ENCODE data around the gene ITIH3.
A peak's percentile ranks its signal among the peaks of the same experiment; 100 is the strongest.

The ITIH3 gene

DNA sequence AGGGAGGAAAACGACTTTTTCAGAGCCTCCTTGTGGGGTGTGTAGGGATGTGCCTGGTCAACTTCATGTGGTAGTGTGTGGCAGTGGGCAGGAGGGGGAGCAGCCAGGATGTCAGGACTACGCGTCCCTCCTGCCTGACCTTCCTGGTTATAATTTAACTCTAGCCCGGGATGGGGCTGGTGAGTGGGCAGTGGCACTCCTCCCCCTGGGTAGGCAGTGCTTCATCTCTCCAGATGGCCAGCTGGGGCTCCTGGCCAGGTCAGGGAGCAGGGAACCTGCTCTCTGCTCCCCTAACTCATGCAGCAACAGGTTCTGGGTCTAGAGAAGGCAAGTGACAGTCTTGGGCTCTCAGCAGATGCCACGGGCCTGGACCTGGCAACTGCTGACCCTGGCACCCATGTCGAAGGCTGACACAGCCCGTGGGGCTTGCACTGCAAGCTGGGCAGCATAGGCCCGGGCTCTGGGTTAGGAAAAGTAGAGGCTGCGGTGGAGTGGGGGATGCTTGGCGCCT is 33.3 kb downstream of the ITIH3 start:
- DNase-seq: no peak

DNA sequence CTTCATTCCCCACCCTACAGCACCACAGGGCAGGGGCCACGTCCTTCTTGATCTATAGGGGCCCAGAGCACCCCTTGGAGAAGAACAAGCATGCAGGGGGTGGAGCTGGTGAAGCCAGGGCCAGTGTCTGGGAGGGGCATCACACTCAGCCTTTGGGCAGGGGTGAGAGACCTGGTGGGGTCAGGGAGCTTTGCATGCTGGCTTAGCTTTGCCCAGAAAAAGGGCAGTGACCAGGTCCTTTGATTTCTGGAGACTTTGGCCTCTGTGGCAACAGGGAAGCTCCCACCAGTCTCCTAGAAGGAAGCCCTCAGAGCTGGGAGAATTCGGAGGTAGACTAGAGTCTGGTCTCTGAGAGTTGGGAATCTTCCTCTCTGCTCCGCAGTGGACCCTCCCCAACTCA is 34.9 kb downstream of the ITIH3 start:
- no peak for DNase-seq

DNA sequence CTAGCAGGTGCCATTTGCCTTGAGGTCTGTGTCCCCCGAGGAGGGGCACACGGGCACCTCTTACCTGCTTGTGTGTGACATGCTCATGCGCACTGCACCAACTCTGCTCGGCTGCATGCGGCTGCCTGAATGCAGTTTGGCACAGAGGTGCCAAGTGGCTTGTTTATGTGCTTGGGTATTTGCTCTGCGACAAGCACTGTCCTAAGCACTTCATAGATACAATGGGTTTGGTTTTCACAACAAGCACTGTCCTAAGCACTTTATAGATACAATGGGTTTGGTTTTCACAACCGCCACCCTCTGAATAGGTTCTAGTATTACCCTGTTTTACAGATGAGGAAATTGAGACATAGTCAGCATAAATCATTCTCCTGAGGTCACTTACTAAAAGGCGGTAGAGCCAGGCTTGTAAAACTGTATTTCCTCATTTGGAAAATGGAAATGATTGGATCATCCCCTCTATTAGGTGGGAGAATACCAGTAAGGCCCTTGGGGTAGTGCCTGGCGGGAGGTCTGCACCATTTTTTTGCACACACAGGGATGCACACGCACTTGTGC is 35.4 kb downstream of the ITIH3 start:
- peak; percentile 82 for DNase-seq

DNA sequence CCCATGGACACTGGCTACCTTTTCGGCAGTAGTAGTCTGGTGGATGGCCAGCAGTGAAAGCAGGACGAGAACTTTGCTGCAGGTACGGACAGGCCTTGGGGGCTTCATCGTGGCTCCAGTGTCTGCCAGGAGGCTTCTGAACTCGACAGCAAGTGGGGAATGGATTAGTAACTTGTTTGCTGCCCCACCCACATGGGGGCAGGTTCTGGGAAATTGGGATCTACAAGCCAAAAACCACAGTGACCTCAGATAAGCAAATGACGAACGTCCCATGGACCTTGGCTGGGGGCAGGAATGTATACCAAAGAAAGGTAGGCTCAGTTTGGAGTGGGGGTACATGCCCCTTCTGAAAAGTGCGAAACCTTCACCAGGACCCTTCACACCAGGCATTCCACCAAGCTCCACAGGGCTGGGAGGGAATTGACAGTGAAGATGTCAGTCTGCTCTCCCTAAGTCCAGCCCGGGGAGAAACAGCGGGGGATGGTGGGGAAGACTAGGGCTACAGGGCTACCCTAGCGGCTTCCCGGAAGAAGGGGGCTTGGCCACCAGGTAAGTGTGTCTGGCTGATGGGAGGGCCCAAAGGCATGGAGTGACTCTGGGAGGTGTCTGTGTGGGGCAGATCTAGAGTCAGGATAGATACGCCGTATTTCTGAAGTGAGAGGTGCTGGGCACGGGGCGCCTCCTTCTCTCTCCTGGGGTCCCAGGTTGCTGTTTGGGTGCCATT is 36.1 kb downstream of the ITIH3 start, which contains the start of gene ITIH4:
Gene ITIH4 (minus strand): TSS at position 138 of the 724 bp plus-strand sequence. CDS start 30 bp downstream, at position 108.
- DNase-seq: no peak

DNA sequence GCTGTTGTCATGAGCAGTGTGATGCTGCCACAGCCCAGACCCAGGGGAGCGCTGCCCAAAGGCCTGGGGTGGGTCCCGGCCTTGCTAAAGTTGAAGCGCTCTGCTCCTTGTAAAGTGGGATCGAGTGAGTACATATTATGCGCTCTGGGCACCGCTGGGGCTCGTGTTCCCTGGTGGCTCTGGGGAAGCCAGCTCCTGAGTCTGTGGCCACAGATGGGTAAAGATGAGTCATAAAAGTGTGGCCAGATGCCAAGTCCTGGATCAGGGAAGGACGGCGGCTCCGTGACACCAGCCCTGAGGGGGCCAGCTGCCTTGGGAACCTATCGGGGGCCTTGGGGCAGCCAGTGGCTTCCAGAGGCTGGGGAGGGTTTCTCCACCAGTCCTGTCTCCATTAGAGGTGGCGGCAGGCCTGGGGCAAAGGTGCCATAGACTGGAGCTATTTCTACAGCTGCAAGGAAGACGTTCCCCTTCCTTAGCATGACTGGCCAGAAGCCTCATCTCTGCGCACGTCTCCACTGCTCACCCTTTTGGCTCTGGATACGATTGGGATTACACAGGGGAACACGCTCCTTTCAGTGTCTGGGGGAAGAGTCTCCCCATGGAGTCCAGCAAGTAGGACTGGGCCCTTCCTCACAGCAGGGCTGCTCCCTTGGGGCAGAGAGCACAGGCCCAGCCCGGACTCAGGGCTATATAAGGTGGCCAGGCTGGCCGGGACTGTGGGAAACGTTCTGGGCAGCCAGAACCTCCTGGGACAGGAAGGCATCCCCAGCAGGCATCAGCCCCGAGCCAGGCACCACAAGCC is 37.1 kb downstream of the ITIH3 start:
- peak; percentile 79 for DNase-seq

DNA sequence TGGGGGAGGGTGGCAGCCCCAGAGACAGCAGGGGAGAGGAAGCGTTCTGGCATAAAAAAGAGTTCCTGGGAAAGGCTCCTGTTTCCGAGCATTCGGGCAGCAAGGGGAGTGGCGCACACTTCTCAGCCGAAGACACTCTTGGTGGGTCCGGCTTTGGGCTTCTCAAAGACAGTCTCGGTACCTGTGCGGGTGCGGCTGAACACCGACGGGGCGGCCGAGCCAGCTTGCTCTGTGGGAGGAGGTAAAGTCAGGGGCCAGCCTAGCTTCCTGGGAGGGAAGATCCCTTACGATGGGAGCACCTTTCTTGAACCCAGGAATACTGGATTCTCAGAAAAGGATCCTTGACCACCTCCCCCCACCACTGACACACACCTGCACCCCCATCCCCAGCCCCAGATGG is 38.6 kb downstream of the ITIH3 start:
- no peak for DNase-seq

DNA sequence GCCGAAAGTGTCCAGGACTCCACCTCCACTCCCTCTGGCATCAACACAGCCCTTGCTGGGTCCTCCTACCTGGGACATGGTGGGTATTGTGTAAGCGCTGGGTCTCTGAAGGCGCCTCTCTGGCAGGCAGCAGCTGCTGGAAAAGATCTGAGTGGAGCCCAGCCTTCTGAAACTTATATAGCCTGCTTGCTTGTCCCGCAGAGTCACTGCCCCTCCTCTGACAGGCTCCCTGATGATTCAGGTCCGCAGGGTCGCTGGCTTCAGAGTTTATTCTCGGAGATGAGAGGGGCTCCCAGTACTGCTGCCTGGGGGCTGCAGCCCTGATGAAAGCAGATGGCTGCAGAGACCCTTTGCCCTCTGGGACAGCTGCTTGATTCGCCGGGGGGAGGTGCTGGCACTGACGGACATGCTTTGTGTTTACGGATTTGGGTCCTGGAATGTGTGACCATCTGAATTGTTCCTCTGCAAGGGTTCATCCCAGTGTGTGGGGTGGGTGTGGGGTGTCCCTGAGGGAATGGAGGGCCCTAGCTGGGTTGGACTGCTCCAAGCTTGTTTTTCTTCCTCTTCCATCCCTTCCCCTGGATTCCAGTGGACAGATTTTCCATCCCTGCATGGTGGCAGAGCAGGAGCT is 40.4 kb downstream of the ITIH3 start, which contains the start of gene MUSTN1:
Gene MUSTN1 (minus strand): TSS at position 149 of the 631 bp plus-strand sequence. CDS start 71 bp downstream, at position 78.
- no peak for DNase-seq

DNA sequence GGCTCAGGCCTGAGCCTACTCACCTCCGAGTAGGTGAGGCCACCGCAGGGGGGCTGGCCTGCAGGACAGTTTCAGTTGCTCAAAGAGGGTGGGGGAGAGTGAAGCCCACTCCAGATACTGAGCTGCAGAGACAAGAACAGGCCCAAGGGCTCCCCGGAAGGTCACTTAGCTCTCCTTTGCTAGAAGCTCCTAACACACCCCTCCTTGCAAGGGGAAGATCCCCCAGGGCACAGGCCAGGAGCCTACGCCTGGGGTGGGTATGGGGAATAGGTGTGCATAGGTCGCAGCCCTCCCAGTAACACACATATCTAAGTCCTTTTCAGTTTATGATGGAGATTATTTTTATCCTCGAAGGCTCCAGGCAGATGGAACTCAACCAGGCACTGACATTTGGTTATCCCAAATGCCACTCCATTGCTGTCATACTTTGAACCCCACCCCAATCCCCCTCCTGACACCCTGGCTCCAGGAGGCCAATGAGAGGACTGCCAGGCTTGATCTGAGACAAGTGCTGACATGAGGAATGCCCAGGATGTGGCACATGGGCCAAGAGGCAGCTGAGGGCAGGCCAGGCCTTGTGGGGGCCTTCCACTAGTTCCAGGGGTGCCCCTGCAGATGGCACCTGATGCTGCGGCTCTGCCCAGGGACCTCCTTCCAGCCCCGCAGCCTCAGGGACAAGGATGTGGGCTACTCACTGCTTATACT is 41.3 kb downstream of the ITIH3 start:
- no peak for DNase-seq

DNA sequence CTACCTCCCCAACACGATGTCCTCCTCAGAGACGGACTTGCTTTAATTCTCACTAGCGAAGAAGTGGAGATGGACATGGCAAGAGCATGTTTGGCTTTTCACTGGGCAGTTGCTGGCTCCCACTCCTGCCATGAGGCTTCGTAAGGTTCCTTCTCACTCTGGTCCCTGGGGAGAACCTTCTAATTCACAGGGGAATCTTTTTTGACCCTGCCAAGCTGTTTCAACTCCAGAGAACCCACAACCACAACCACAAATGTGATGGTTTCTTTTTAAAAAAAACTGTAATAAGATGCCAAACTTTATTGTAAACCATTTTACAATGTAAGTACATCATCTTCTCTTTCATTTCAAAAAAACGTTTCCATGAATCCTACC is 41.9 kb downstream of the ITIH3 start:
- no peak for DNase-seq

DNA sequence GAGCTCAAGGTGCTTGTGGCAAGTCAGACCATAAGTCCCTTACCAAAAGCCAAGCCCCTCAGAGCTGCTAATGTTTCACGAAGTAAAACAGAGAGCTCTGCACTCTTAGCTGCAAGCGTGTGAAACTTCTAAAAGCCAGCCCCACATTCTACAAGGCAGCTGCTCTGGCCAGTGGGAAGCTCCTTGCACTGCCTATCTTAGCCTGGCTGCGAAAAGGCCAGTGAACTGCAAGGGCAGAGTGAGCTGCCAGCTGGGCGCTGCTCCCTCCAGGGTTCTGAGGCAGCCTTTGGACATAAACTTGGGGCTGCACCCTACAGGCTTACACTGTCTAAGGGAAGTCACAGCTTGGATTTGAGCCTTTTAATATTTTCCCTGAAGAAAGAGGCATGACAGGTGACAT is 42.4 kb downstream of the ITIH3 start:
- no peak for DNase-seq

DNA sequence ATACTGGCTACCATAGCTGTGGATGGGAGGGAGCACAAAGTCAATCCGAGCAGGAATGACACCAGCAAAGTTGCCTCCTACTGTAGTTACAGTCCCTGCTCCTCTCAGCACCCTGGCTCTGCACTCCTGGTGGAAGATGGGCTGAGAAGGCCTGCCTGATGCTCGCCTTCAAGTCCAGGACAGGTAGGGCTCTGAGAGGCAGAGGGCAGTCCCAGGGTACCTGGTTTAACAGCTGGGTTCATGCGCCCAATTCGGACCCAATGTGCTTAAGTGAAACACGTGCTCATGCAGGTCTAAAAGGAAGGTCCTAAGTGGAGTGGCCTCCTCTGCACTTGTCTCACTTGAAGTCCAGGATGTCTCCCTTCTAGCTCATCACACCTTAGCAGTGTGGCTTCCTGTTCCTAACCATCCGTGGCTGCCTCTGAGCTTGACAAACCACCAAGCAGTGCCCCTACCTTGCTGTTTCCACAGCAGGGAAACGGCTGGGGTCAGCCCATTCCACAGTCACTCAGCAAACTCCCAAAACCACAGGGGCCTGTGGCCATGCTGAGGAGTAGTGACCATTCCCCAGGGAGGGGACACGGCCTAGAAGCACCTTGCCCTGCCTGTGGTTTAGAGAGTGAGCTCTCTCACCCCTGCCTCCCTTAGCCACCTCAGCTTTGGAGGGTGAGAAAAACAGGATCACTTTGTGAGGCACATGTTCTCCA is 44.1 kb downstream of the ITIH3 start:
- no peak for DNase-seq

DNA sequence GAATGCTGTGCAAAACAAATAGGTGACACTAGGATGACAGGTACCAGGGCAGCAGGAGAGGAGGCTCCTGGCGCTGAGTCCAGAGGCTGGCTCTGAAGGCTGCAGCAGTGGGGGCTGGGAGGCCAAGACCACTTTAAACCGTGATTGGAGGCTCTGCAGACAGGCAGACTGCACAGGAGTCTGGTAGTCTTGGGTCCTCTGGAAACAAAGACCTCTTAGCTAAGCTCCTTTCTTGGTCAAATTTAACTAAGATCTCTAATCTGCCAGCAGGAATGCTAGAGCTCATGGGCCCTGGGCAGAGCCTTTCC is 44.6 kb downstream of the ITIH3 start:
- DNase-seq: no peak

DNA sequence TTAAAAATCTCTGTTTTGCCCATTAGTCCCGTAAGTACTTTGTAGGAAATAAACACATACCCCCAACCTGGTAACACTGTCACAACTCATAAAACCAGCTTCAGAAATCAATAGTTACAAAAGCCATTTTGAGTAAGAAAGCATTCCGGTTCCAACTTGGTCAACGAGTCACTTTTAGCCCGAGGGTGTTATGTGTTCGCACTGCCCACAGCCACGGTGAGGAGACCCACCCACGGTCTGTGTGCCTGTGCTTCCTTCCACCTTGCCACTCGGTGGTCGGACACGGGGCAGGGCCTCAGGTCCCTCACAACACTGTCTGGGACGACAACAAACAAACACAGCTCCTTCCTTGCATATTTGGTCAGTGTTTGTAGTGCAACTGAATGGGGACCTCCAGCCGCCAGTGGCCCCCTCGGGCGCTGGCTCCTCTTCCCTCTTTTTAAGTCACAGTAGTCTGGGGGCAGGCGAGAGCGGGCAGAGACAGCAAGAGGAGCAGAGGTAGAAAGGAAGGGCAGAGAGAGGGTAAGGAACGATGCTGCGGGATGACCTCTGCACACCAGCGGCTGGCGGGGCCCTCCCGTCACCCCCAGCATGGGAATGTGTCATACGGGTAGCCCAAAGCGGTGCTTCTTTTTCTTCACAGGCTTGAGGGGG is 45.4 kb downstream of the ITIH3 start:
- DNase-seq: no peak

DNA sequence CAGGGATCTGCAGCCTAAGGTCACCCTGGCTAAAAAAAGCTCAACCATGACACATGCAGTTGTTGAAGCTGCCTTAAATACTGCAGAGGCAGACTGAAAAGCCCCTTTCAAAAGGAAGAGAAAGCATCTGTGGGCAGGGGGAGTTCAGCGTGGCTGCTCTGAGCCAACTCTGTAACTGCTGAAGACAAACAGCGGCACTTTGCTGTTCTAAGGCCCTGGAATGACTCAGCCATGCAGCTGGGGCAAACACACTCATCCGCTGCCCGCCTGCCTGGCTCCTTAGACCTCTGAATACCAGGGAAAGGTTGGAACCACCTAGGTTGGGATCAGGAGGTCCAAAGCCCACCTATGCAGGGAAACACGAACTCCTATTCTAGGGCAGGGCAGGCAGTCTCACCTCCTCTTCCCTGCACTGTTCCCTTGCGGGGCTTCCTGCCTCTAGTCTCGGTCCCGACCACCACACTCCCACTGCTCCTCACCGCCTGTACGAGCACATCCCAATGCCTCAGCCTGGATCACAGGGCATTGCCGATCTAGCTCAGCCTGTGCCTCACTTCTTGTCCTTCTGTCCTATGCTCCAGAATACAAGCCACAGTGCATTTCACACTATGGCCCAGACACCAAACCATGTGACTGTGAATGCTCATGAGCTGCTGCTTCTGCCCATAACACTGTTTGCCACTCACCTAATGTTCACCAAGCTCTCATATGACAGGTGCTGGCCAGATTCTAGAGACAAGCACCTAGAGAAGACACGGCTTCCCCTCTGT is 46.8 kb downstream of the ITIH3 start:
- peak; percentile 75 for DNase-seq

DNA sequence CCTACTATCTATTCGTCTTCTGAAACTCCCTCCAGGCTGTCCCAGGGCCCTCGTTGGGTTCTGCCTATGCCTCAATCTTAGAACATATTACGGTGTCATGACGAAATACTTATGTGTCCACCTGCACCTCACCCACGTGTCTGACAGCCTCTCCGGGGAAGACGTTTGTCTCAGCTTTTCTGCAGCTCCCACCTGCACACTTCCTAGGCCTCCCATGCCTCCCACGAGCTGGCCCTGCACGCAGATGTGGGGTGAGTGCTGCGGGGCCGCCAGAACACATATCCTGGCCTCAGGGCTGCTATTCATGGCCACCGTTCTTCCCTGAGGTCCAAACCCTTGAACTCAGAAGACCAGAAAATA is 47.4 kb downstream of the ITIH3 start:
- no peak for DNase-seq

DNA sequence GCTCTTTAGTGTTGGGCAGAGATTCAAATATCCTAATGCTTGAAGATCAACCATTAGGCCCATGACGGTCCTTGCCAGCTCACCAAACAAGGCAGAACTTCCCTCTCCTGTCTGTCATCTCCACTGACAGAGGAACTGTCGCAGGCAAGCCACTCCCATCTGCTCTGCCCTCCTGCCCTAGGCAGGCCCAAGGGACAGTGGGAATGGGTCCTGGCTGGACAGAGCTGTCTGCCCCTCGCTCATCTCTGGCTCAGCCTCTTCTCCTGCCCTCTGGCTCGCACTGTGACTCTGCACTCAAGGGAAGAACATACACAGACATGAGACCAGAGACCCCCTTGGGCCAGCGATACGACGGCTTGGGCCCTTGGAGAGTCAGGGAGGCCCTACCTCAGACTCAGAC is 47.8 kb downstream of the ITIH3 start:
- peak; percentile 75 for DNase-seq

DNA sequence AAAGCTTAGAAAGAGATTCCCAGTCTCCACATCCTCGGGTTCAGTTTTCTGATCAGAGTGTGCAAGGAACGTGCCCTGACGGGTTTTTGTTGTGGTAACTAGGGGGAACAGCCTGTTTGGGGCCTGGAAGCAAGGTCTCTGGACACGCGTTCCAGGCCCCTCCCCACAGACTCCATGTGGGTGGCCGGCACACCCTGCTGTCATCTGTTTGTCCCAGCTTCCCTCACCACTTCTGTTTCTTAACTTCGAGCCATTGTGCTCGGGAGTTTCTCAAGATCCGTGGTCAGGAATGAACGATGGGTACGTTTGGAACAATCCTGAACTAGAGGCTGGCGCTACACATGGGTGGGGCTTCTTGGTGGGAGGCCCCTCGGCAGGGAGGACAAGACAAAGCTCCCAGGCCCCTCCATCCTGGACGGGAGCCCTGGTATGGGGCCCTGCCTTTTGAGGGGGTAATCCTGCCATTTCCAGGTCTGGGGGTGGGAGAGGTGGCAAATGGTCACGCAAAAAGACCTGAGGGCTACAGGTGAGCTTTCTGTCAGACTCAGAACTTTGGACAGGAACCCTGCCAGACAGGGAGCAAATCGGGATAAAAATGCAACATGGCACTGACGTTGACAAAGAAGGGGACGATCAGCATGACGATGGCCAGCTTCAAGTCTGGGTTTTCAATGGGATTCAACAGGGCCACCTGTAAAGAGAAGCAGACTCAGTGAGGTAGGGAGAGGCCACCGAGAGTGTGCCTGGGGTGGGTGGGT is 48.7 kb downstream of the ITIH3 start:
- peak; percentile 79 for DNase-seq

DNA sequence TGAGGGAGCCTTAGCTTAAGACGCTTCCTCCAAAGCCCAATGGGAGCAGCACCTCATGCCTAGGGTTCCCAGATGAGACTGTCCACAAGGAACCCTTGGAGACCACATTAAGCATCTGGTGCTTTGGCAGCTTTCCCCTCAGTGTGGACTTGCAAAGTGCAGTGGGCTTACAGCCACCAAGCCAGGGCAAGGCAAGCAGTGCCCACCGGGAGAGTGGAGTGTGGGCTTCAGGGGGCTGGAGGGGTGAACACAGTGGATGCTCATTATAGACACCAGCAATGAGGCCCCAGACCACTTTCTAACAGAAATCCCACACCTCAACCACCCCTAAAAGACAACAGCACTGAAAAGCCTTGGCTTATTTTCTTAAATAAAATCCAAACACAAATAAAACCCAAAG is 49.3 kb downstream of the ITIH3 start:
- no peak for DNase-seq

DNA sequence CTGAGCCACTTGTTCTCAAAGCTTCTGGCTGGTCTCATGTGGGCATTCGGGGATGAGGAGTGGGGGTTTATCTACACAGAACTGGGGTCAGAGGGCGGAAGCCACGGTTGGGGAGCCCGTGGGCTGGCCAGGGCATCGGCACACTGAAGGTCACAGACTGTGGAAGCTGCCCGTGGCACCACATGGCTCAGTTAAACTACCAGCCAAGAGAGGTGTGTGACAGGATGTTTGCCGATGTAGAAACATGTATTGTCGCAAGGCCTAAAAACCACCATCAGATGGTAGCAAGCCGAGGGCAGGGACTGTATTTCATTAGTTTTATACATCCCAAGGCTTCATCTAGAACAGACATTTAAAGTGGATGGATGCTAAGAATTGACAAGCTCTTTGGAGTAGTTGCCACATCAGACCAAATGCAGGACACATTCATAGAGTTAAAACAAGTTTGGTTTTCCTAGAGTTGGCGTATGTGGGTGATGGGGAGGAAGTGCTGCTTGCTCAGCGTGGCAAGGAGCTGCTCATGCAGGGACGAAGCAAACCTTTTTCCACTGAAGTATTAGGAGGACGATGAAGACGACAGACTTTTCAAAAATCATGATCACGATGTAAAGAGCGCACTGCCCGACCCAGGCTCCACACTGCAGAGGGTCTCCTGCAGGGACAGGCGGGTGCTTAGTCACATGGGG is 49.8 kb downstream of the ITIH3 start:
- DNase-seq: peak; percentile 45
